Measurements from ENCODE around the gene RHOV. TPM values are rescaled to one million over a fixed set of nuclear protein-coding genes. Genes with fewer than 3 reads are reported as not detected.
A peak's percentile ranks its signal among the peaks of the same experiment; 100 is the strongest.

Gene RHOV
- total RNA-seq, 2 experiments from 2014 or later: 0.63 to 1.5 TPM

- Histone ChIP-seq H3K4me1 (ENCODE audit: insufficient read depth, low read length, poor library complexity, severe bottlenecking) (peaks cover 25% of the 10 kb centered on the region), H3K4me2 (ENCODE audit: low read length) (peak overlapping the region; percentile 67), H3K9me3 (ENCODE audit: low read length) (no peaks in the 10 kb centered on the region), H3K36me3 (ENCODE audit: insufficient read depth, low read length) (no peaks in the 10 kb centered on the region), H3K9me2 (ENCODE audit: insufficient read depth, low read length) (no peaks in the 10 kb centered on the region), H2AFZ (ENCODE audit: low read length) (no peak overlapping the region; the same call in 1 of the 2 replicates), H3K79me2 (ENCODE audit: insufficient read depth, low read depth, low read length) (no peaks in the 10 kb centered on the region), H4K20me1 (ENCODE audit: insufficient read depth, low read length) (no peaks in the 10 kb centered on the region), H3K4me3 (ENCODE audit: low read depth, low read length, poor library complexity, severe bottlenecking) (peak overlapping the region; percentile 27), H3K27ac (ENCODE audit: low read depth, low read length, poor library complexity, severe bottlenecking) (no peak overlapping the region)
- CTCF ChIA-PET (ENCODE audit: unreplicated experiment): interaction anchor here (1.3 kb wide), 1 partner anchor 15 kb away, joined by 3 read pairs; no protein-coding TSS in a partner anchor
- BruUV-seq (replicated peaks): no TSS peak
- TF ChIP-seq EZH2phosphoT487 (IDR thresholded peaks at IDR 0.05; ENCODE audit: borderline replicate concordance, low read depth, low read length) (no peak), CTCF (conservative IDR thresholded peaks at IDR 0.05; ENCODE audit: low read length) (no peak)
- DNase-seq (ENCODE audit: low spot score): no peak
- intact Hi-C loops (cut with micrococcal nuclease; ENCODE audit: unreplicated experiment): no loop called here
- POLR2A ChIA-PET: interaction anchor here (0.6 kb wide), 1 partner anchor 103 kb away, joined by 6 read pairs; no protein-coding TSS in a partner anchor
Observed at GRCh38 chr15:40843261-40843884, 30.7 kb downstream of the RHOV start.

GRCh38 chr15:40841741-40842140 is 32.3 kb downstream of the RHOV start:
- BruUV-seq (replicated peaks): no TSS peak

More at GRCh38 chr15:40841741-40842140, 32.3 kb downstream of the RHOV start:
- H3K36me3 ChIP-seq (ENCODE audit: insufficient read depth, low read length): no peaks in the 10 kb centered on the region
- no peak overlapping the region for H3K4me2 ChIP-seq (ENCODE audit: low read length)
- CTCF ChIA-PET (ENCODE audit: unreplicated experiment): no interaction called here
- H3K9me3 ChIP-seq (ENCODE audit: low read length): no peaks in the 10 kb centered on the region
- H3K4me3 ChIP-seq (ENCODE audit: low read depth, low read length, poor library complexity, severe bottlenecking): no peak overlapping the region
- no peaks in the 10 kb centered on the region for H3K79me2 ChIP-seq (ENCODE audit: insufficient read depth, low read depth, low read length)
- H4K20me1 ChIP-seq (ENCODE audit: insufficient read depth, low read length): no peaks in the 10 kb centered on the region
- intact Hi-C loops (cut with micrococcal nuclease; ENCODE audit: unreplicated experiment): no loop called here
- no peak for DNase-seq (ENCODE audit: low spot score)
- H3K4me1 ChIP-seq (ENCODE audit: insufficient read depth, low read length, poor library complexity, severe bottlenecking): peaks cover 12% of the 10 kb centered on the region
- POLR2A ChIA-PET: no interaction called here
- TF ChIP-seq EZH2phosphoT487 (IDR thresholded peaks at IDR 0.05; ENCODE audit: borderline replicate concordance, low read depth, low read length) (no peak), CTCF (conservative IDR thresholded peaks at IDR 0.05; ENCODE audit: low read length) (no peak)
- H3K27ac ChIP-seq (ENCODE audit: low read depth, low read length, poor library complexity, severe bottlenecking): no peak overlapping the region
- H2AFZ ChIP-seq (ENCODE audit: low read length): no peak overlapping the region
- H3K9me2 ChIP-seq (ENCODE audit: insufficient read depth, low read length): no peaks in the 10 kb centered on the region
